GM13977 (cell line): ENCODE measurements around the gene MYOG.
A peak's percentile ranks its signal among the peaks of the same experiment; 100 is the strongest.

Experiments used
- DNase-seq: peaks from one replicate; pipeline ENCODE4 v3.0.0; 2012; ENCODE audit warnings: low spot score
- CTCF ChIP-seq: IDR thresholded peaks from 2 replicates; pipeline ENCODE4 v1.5.1; 2012; ENCODE audit warnings: mild to moderate bottlenecking, control low read depth; ENCODE audit not compliant: insufficient read depth; ENCODE audit errors: extremely low read depth, missing control alignments
- in situ Hi-C: fragments of 300-500 bp; cut with MboI; formaldehyde crosslinking; loops from one replicate; pipeline ENCODE4 v1.12.0; 2022; ENCODE audit warnings: low sequenced_read_pairs, low pct_unique_long_range_greater_than_20kb, mixed read lengths, inconsistent platforms; ENCODE audit not compliant: unreplicated experiment

The MYOG gene

DNA sequence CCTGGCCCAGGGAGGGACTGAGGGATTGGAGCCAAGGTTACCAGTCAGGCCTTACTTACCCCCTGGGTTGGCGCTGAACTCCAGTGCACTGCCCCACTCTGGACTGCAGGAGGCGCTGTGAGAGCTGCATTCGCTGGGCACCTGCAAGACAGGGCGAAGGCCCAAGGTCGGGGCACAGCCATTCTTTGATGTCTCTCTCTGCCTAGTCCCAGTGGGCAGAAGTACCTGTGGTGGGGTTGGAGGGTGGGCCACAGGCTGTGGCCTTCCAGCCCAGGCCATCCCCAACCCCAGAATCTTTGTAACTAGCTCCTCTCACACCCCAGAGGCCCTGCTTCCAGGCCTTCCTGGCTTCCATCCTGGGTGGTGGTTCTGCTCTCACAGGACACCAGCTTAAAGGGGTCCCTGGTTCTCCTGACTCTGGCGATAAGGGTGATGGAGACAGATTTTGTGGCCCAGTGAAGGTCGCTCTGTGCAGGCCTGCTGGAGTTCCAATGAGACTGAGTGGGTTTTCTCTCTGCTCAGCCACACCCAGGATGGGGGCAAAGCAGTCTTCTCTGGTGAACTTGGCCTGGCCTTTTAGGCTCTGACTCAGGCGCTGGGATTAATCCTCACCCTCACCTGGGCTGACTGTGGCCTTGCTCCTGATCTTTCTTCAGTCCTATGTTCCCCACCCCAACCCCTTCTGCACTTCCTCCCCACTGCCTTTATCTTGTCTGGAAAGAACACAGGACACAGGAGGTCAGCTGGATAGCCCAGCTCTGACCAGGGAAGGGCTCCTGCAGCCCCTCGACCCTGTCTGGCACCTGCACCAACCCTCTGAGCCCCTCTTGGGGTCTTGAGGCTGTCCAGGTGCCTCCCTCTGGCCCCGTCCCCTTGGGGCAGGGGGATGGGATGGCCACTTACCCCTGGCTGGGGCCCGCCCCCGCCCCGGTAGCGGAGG lies 954 bp downstream of the MYOG start:
- in situ Hi-C loops: no loop called here
- DNase-seq: peak; percentile 67
- peak; percentile 68 for TF ChIP-seq CTCF

DNA sequence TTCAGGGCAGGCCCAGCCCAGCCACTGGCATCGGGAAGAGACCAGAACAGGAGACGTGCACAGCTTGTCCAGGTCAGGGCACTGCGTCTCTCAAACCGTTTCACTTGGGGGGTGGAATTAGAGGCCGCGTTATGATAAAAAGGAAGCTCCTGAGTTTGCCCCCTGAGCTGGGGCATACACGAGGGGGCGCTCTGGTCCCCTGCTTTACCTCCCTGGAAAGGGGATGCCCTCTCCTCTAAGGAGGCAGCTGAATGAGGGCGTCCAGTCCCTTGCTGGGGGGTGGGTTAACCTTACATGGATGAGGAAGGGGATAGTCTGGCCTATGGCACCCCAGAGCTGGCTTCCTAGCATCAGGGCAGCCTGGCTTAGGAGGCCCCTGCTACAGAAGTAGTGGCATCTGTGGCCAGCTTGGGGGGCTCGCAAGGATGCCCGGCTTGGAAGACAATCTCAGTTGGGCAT lies 2.3 kb downstream of the MYOG start:
- in situ Hi-C loops: no loop called here
- DNase-seq: no peak
- peak; percentile 14 for TF ChIP-seq CTCF

DNA sequence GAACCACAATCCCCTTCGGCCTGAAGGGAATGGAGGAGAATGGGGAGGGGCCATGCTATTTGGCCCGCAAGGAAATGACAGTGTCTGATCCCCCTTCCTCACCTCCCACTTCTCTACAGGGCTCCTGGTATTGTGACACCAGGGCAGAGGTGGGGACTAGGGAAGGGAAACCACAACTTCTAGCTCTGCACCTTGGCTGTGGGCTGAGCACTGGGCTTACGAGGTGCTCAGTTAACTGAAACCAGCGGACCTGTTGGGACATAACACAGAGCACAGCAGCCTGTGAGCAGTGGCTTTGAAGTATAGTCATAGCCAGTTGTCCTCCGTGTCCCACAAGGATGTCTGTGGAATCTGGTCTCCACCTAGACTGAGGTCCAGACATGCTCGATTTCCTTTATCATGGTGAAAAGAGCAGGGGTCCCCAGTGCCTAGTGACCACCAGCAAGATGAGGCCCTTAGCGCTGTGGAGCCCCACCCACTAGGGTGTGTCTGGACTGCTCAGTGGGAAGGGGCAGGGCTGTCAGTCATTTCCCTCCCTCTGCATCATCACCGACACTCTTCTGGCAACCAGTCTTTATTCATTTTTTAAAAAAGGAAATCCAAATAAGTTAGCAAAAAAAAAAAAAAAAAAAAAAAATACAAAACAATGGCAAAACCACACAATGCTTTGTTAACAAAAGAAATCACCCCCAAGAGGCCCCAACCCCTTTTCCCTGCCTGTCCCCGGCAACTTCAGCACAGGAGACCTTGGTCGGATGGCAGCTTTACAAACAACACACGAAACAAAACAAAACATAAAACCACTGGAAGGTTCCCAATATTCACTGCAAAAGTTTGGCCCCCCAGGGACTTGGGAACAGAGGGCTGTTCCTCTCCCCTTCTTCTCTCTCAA lies 3.0 kb downstream of the MYOG start:
- no peak for DNase-seq
- no peak for TF ChIP-seq CTCF
- in situ Hi-C loops: no loop called here

GRCh38 chr1:203082231-203082505 lies 3.6 kb downstream of the MYOG start:
- no peak for DNase-seq
- in situ Hi-C loops: no loop called here
- no peak for TF ChIP-seq CTCF

GRCh38 chr1:203081465-203082230 lies 4.2 kb downstream of the MYOG start:
- TF ChIP-seq CTCF: no peak
- no peak for DNase-seq
- in situ Hi-C loops: no loop called here

DNA sequence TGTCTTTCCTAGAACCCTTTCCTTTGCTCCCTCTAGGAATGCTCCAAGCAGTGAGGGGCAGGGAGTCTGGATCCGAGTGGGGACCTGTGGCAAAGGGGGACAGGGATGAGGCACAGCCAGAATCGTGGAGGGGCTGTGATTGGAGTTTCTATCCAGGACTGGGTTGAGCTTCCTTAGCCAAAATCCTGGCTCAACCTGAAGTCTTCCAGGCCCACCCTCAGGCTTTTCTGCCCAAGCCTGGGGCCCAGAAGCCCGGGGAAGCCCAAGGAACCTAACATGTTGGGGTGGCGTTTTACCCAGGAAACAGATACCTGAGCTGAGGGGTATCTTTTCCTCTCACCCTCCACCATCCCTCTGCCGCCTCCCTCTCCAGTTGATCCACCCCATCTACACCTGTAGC lies 5.4 kb downstream of the MYOG start:
- TF ChIP-seq CTCF: no peak
- no peak for DNase-seq
- in situ Hi-C loops: no loop called here
